Measurements from ENCODE around the gene SERF1B.
"Not testable (repeated sequence)": the region's sequence is repeated elsewhere in the genome, so short reads cannot be mapped to it uniquely, and the experiment has no call there.

Gene SERF1B

DNA sequence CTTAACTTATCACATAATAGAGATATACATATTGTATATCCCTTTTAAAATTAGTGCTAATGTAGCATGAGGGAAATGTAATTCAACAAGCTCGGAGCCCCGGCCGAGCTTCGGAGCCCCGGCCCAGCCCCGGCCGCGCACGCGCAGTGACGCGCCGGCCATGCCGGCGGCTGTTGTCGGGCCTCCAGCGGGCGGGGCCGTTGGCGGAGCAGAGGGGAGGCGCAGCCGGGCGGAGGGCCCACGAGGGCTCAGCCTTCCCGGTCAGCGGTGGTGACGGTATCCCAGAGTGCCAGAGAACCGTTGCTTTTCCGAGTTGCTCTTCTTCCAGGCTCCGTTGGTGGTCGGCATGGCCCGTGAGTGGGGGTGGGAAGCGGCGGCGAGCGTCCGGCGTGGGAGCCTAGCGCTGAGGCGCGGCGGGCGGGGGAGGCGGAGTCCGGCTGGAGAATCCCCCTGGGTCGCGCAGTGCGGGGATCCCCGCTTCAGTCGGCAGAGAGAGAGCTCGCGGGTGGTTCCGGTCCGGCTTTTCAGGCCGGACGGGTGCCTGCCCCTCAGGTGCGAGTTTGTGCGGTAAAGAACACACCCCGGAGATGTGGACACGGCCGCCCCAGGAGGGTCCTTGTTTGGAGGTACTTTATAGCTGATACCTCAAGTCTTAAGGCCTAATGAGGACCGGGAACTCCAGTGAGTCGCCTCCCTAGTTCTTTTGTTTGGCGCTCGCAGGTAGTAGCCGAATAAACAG lies at the start of gene SERF1B:
SERF1B (plus strand) TSS at position 146 of the 739 bp plus-strand sequence; CDS start at position 347, 201 bp downstream.
- not testable (repeated sequence) for DNase-seq (ENCODE audit: low spot score)

GRCh38 chr5:69991713-69992112 lies 33.3 kb upstream of the SERF1B start:
- not testable (repeated sequence) for DNase-seq (ENCODE audit: low spot score)

DNA sequence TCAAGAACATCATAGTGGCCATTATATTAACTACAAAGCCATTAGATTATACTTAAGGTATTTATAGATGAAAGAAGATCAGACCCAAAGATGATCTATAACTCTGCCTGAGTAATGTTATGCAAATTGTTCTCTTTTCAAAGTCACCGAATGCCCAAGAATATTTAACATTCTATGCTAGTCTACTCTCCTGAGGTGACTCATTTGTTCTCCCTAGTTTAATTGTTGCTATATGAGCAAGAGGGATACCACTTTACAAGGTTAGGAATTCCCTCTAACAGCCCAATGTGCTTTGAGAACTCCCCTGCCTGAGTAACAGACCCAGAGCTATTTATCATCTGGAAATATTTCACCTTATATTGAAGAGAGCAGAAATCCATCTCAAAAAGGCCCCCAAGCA lies 29.5 kb upstream of the SERF1B start:
- DNase-seq (ENCODE audit: low spot score): not testable (repeated sequence)

DNA sequence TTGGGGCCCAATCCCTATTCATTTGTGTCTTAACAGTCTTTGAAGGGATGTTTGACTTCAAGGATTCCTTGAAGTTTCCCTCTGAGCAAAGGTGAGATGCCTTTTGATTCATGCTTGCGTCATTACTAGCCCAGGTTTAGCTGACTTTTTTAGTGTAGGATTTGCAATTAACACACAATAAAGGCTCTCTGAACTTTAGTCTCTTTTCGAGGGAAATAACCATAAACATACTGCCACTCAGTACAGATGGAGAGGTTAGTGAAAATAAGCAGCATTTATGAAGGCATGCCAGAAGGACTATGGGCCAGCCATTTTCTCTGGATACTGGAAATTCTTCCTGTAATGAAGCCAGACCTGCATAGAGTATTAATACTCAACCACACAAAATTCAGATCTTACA lies 4.4 kb upstream of the SERF1B start:
- DNase-seq (ENCODE audit: low spot score): not testable (repeated sequence)

DNA sequence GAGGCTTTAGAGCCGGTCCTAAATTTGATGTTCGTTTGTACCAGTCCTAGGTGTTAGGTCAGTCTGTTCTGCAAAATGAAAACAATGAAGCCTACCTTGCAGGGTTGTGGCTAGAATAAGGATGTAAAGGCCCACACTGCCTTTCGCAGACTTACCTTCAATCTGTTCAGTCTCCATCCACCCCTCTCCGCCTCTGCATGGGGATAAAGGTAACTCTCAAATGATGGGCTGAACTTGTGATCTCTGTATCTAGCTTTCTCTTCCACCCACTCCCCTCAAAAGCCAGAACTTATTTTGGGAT lies 744 bp downstream of the SERF1B start:
- not testable (repeated sequence) for DNase-seq (ENCODE audit: low spot score)

DNA sequence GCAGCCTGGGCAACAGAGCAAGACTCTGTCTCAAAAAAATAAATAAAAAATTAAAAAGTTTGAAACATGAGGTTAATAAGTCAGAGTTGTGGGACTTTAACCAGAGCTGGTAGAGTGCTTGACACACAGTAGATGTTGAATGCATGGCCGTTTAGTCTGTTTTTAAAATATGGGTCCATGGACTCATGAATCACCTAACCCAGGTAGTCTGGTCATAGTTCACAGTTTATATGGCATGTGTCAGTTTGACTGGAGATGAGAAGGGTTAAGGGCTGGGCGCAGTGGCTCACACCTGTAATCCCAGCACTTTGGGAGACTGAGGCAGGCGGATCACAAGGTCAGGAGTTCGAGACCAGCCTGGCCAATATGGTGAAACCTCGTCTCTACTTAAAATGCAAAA lies 6.2 kb downstream of the SERF1B start:
- not testable (repeated sequence) for DNase-seq (ENCODE audit: low spot score)

GRCh38 chr5:70041411-70041810 lies 16.4 kb downstream of the SERF1B start:
- DNase-seq (ENCODE audit: low spot score): not testable (repeated sequence)

GRCh38 chr5:70049790-70050142 lies 24.7 kb downstream of the SERF1B start:
- DNase-seq (ENCODE audit: low spot score): not testable (repeated sequence)

DNA sequence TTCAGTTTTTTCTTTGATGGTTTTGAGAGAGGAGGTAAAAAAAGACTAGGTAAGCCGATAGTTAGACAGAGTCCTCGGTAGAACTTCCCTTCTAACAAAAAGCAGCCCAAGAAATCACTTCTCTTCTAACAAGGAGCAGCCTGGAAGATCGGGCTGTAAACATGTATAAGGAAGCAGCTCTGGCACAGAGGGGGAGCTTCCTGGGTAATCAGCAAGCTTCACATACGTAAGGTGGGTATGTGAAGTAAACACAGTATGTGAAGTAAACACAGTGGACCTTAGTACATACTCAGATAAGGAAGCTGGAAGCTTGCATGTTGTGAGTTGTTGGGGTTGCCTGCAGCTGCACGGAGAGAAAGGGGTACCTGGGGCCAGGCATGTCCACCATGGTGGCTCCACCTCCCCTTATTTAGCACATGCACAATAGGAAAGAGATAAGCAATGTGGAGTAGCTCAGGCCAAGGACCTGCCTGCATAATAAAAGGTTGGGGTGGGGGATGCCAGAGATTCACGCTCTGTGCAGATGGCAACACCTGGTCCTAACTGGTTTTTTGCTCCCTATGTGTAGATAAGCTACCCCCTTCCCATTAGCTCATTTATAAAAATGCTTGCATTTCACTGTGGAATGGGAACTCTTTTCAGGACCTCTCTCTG lies 31.4 kb downstream of the SERF1B start:
- DNase-seq (ENCODE audit: low spot score): not testable (repeated sequence)

DNA sequence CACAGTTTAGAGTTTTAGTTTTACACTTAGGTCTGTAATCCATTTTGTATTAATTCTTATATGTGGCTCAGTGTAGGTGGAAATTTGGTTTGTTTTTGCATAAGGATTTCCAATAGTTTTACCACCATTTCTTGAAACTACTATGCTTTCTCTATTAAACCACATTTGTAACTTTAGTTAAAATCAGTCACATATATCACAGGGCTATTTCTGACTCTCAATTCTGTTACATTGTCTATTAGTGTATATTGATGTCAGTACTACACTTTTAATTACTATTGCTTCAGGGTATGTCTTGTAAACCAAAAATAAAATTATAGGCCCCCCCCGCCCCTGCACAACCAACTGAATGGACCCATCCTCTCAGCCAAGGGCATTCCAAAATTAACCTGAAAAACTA lies 32.1 kb downstream of the SERF1B start:
- DNase-seq (ENCODE audit: low spot score): not testable (repeated sequence)

GRCh38 chr5:70077632-70078031 lies 52.6 kb downstream of the SERF1B start:
- DNase-seq (ENCODE audit: low spot score): not testable (repeated sequence)

- not testable (repeated sequence) for DNase-seq (ENCODE audit: low spot score)
Measured at GRCh38 chr5:70088907-70089464, 63.9 kb downstream of the SERF1B start.

GRCh38 chr5:70091776-70092175 lies 66.7 kb downstream of the SERF1B start:
- not testable (repeated sequence) for DNase-seq (ENCODE audit: low spot score)
